ENCODE data around the gene GPATCH8.

DNA sequence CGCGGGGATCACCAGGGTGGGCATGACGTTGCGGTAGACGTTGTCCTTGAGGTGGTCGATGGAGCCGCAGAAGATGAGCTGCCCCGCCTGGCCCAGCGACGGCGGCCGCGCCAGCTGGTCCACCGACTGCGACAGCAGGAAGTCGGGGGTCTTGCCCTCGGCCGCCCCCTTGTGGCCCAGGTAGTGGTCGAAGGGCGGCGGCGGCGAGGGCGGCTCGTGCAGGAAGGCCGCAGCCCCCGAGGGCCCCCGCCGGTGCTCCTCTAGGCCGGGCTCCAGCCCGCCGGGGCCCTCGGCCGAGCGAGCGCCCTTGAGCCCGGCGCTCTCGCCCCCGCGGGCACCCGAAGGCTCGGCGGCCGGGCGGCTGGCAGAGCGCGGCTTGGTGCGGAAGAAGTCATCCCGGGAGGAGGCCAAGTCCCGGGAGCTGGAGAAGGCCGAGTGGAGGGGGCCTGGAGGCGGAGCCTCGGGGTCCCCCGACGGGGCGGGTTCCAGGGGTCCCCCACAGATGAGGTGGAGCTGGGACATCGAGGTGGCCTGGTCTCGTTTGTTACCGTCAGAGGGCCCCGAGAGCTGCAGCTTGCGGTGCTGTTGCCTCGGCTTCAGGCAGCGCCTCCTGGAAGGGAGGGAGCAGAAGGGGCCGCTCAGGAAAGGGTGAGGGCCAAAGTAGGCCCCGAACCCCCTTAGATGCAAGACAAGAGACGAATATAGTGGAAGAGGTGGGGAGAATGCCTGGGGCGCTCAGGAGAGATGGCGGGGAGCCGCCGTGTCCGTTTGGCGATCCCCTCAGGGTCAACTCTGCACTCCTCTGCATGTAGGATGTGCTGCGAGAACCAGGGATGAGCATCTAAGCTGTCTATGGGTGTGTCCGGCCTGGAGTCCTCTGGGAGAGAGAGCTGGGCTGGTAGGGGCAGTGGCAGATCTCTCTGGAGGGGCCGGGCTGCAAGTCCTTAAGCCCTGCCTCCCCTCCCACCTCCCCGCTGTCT is 148.3 kb downstream of the GPATCH8 start:
- no peak for TF ChIP-seq CREB1 (IDR thresholded peaks at IDR 0.05; ENCODE audit: low read depth)
- TF ChIP-seq RAD21 (IDR thresholded peaks at IDR 0.05; ENCODE audit: low read depth): no peak
- TF ChIP-seq EP300 (IDR thresholded peaks at IDR 0.05; ENCODE audit: borderline replicate concordance): no peak
- TF ChIP-seq ZBTB7A (IDR thresholded peaks at IDR 0.05; ENCODE audit: low read depth): no peak
- TF ChIP-seq TCF12 (IDR thresholded peaks at IDR 0.05; ENCODE audit: low read depth): no peak
- no peak for TF ChIP-seq TEAD4 (IDR thresholded peaks at IDR 0.05)
- TF ChIP-seq, protein P1, sequence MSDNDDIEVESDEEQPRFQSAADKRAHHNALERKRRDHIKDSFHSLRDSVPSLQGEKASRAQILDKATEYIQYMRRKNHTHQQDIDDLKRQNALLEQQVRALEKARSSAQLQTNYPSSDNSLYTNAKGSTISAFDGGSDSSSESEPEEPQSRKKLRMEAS (IDR thresholded peaks at IDR 0.05): no peak
- no peak for TF ChIP-seq TAF1 (IDR thresholded peaks at IDR 0.05; ENCODE audit: low read depth)

All from Ishikawa (cell line).